Measurements from ENCODE around the gene ARFRP1. TPM values are rescaled to one million over a fixed set of nuclear protein-coding genes. Genes with fewer than 3 reads are reported as not detected.

Gene ARFRP1
- total and polyA plus RNA-seq, 8 donors: 13.9 to 47.7 (median 22.8) TPM

GRCh38 chr20:63665708-63666107 lies 42.1 kb downstream of the ARFRP1 start:
- no peak overlapping the region for H3K27ac ChIP-seq
- intact Hi-C loops (cut with DNase I): no loop called here
- H3K36me3 ChIP-seq: peaks cover 0 to 12% (median 3%) of the 10 kb centered on the region in 3 donors
- no peak for ATAC-seq
- no peaks in the 10 kb centered on the region for H3K27me3 ChIP-seq
- no peaks in the 10 kb centered on the region for H3K9me3 ChIP-seq
- WGBS, 2 donors: 91 to 96% methylated on average over 14 of the region's 14 CpGs
- FAIRE-seq: no peak
- DNase-seq: no peak
- no peaks in the 10 kb centered on the region for H3K4me1 ChIP-seq
- no peak for TF ChIP-seq CTCF (IDR thresholded peaks at IDR 0.05)
- H3K4me3 ChIP-seq: no peak overlapping the region

GRCh38 chr20:63664861-63665594 lies 42.7 kb downstream of the ARFRP1 start:
- 79 to 82% methylated on average over 17 to 18 of the region's 18 CpGs for WGBS, 2 donors
- H3K36me3 ChIP-seq: peaks cover 0 to 12% (median 3%) of the 10 kb centered on the region in 3 donors
- FAIRE-seq (no peak), DNase-seq (no peak), ATAC-seq (peak in 1 of 4 donors; percentile 31)
- intact Hi-C loops (cut with DNase I): no loop called here
- H3K9me3 ChIP-seq: no peaks in the 10 kb centered on the region
- no peaks in the 10 kb centered on the region for H3K27me3 ChIP-seq
- H3K27ac ChIP-seq: no peak overlapping the region
- H3K4me1 ChIP-seq: no peaks in the 10 kb centered on the region
- no peak for TF ChIP-seq CTCF (IDR thresholded peaks at IDR 0.05)
- H3K4me3 ChIP-seq: no peak overlapping the region

GRCh38 chr20:63664143-63664851 lies 43.5 kb downstream of the ARFRP1 start:
- TF ChIP-seq CTCF (IDR thresholded peaks at IDR 0.05): no peak
- intact Hi-C loops (cut with DNase I): no loop called here
- DNase-seq (peak in 1 of 6 donors; percentile 74), ATAC-seq (no peak), FAIRE-seq (no peak)
- H3K36me3 ChIP-seq: peaks cover 0 to 12% (median 3%) of the 10 kb centered on the region in 3 donors
- H3K4me1 ChIP-seq: peaks cover 2 to 4% (median 2%) of the 10 kb centered on the region in 3 donors
- H3K9me3 ChIP-seq: no peaks in the 10 kb centered on the region
- H3K27me3 ChIP-seq: no peaks in the 10 kb centered on the region
- WGBS, 2 donors: 91 to 94% methylated on average over 22 of the region's 22 CpGs
- H3K4me3 ChIP-seq: no peak overlapping the region
- no peak overlapping the region for H3K27ac ChIP-seq

- no peaks in the 10 kb centered on the region for H3K9me3 ChIP-seq
- H3K27ac ChIP-seq: no peak overlapping the region
- H3K4me1 ChIP-seq: peaks cover 3 to 8% (median 4%) of the 10 kb centered on the region in 3 donors
- peaks cover 0 to 12% (median 3%) of the 10 kb centered on the region in 3 donors for H3K36me3 ChIP-seq
- intact Hi-C loops (cut with DNase I): no loop called here
- no peak overlapping the region for H3K4me3 ChIP-seq
- TF ChIP-seq CTCF (IDR thresholded peaks at IDR 0.05): no peak
- ATAC-seq (no peak), DNase-seq (peak in 1 of 6 donors; percentile 64), FAIRE-seq (no peak)
- no peaks in the 10 kb centered on the region for H3K27me3 ChIP-seq
- WGBS, 2 donors: 89 to 93% methylated on average over 26 of the region's 26 CpGs
Observed at GRCh38 chr20:63663332-63664066, 44.3 kb downstream of the ARFRP1 start.

All from pancreas (tissue), 10 donors.